ENCODE measurements around the gene MACROD2. TPM values are rescaled to one million over a fixed set of nuclear protein-coding genes. Genes with fewer than 3 reads are reported as not detected.

Gene MACROD2
- total RNA-seq, 6 experiments from 2014 or later = 0.05 to 0.57 (median 0.11) TPM; not detected in 1

DNA sequence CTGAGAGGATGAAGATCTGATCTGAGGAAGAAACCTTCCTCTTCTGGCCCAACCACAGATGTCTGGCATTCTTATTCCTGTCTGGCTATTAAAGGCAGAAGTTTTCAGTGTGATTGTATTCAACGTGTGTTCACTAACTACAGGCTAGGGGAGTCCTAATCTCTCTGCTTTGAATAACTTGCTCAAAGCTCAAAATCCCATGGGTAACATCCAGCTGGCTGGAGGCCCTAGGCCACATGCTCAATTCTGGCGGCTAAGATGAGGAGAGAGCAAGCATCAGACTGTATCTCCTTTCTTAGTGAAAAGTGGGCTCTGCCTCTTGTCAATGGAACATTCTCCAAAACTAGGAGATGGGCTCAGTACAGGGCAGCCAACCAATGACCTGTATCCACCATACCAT, 2099.9 kb downstream of the MACROD2 start:
- TF ChIP-seq, protein P1, sequence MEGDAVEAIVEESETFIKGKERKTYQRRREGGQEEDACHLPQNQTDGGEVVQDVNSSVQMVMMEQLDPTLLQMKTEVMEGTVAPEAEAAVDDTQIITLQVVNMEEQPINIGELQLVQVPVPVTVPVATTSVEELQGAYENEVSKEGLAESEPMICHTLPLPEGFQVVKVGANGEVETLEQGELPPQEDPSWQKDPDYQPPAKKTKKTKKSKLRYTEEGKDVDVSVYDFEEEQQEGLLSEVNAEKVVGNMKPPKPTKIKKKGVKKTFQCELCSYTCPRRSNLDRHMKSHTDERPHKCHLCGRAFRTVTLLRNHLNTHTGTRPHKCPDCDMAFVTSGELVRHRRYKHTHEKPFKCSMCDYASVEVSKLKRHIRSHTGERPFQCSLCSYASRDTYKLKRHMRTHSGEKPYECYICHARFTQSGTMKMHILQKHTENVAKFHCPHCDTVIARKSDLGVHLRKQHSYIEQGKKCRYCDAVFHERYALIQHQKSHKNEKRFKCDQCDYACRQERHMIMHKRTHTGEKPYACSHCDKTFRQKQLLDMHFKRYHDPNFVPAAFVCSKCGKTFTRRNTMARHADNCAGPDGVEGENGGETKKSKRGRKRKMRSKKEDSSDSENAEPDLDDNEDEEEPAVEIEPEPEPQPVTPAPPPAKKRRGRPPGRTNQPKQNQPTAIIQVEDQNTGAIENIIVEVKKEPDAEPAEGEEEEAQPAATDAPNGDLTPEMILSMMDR (IDR thresholded peaks at IDR 0.05) = no peak
- Mint-ChIP-seq H3K36me3 (ENCODE audit: low read depth) (no peaks in the 10 kb centered on the region), H3K27me3 (ENCODE audit: insufficient read depth) (no peaks in the 10 kb centered on the region), H3K4me3 (no peak overlapping the region), H3K27ac (no peak overlapping the region), H3K4me1 (ENCODE audit: low read depth) (no peaks in the 10 kb centered on the region), H3K9me3 (peaks cover 36% of the 10 kb centered on the region)
- no peak for DNase-seq

DNA sequence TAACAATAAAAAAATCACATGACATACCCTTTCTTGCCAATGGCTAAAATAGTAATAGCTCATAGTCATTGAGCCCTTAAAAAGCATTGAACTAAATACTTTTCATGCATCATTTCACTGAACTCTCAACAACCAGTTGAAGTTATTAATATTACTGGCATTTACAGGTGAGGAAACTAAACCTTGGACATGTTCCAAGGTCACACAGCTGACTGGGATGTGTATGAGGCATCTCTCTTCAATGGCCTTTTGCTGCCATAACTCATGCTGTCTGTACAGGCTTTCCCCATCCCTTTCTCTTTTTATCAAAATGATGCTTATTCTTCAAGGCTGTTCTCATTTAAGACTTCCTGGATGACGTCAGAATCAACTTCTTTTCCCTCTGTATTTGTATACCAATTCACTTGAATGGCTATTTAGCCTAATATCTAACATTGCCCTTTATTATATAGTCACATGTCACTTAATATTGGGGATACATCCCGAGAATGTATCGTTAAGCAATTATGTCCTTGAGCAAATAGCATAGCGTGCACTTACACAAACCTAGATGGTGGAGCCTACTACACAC, 2101.5 kb downstream of the MACROD2 start:
- Mint-ChIP-seq H3K27me3 (ENCODE audit: insufficient read depth) (no peaks in the 10 kb centered on the region), H3K4me3 (no peak overlapping the region), H3K27ac (no peak overlapping the region), H3K9me3 (peaks cover 45% of the 10 kb centered on the region), H3K4me1 (ENCODE audit: low read depth) (no peaks in the 10 kb centered on the region), H3K36me3 (ENCODE audit: low read depth) (no peaks in the 10 kb centered on the region)
- DNase-seq = no peak
- TF ChIP-seq, protein P1 (IDR thresholded peaks at IDR 0.05) = no peak

DNA sequence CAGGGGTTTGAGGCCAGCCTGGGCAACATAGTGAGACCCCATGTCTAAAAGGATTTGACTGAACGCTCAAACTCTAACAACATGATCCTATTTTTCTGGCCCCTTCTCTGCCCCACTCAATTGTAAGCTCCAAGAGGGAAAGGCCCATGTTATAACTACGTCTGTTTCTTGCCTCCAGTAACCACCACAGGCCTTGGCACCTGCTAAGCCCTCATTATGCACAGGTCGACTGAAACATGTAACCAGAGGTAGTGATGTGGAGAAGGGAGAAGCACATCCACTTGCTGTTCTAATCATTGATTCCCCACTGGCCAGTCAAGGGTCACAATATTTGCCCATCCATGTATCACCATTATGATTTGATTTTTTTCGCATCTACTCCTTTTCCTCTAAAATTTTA, 2102.5 kb downstream of the MACROD2 start:
- Mint-ChIP-seq H3K27ac (no peak overlapping the region), H3K27me3 (ENCODE audit: insufficient read depth) (no peaks in the 10 kb centered on the region), H3K36me3 (ENCODE audit: low read depth) (no peaks in the 10 kb centered on the region), H3K4me3 (no peak overlapping the region), H3K4me1 (ENCODE audit: low read depth) (no peaks in the 10 kb centered on the region), H3K9me3 (peaks cover 54% of the 10 kb centered on the region)
- no peak for DNase-seq
- TF ChIP-seq, protein P1 (IDR thresholded peaks at IDR 0.05) = no peak

DNA sequence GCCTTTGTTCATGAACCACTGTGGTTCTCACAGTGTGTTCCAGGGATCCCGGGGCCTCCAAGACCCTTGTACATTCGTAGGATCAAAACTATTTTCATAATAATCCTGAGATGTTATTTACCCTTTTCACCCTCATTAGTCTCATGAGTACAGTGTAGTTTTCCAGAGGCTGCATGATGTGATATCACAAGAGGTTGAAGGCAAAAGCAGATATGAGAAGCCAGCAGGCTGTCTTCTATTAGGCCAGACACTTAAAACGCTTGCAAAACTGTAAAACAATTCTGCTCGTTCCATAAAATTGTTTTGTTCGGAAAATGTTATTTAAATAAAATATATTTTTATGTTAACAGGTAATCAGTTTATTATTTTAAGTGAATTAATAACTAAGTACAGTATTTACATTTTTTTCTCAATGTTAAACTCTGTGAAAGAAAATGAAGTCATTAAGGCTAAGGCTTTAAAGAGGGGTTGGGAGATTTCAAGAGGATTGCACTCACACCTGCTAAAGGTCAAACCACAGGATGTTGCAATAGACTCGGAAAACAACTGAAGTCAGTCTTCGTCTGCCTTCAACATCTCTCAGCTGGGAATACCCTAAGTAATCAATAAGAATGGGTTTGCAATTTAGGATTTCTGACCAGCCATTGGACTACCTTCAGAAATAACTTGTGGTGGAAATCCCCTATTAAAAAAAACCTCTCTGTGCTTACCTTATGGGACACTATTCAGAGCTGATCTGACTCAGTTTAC, 2103.7 kb downstream of the MACROD2 start:
- H3K27me3 Mint-ChIP-seq (ENCODE audit: insufficient read depth) = no peaks in the 10 kb centered on the region
- peaks cover 61% of the 10 kb centered on the region for H3K9me3 Mint-ChIP-seq
- no peak overlapping the region for H3K4me3 Mint-ChIP-seq
- no peak for DNase-seq
- H3K27ac Mint-ChIP-seq = no peak overlapping the region
- H3K36me3 Mint-ChIP-seq (ENCODE audit: low read depth) = no peaks in the 10 kb centered on the region
- H3K4me1 Mint-ChIP-seq (ENCODE audit: low read depth) = no peaks in the 10 kb centered on the region
- TF ChIP-seq, protein P1 (IDR thresholded peaks at IDR 0.05) = no peak

DNA sequence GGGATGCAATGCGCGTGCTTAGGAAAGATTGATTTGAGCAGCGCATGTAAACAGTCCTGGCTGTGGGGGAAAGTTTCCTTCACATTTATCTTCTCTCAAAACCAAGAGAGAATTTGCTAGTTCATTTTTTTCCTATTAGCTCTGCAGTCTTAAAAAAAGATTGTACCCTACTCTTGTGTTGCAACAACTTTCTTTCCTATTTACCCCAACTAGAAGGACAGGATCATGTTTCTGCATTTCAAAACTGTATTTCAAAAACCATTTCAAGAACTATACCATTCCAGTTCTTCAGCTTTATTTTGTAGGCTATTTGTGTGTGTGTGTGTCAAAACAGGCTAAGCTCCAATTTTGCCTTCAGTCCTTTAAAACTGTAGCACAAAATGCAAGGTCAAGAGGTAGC, 2104.8 kb downstream of the MACROD2 start:
- Mint-ChIP-seq H3K36me3 (ENCODE audit: low read depth) (no peaks in the 10 kb centered on the region), H3K27me3 (ENCODE audit: insufficient read depth) (no peaks in the 10 kb centered on the region), H3K4me3 (no peak overlapping the region), H3K27ac (no peak overlapping the region), H3K9me3 (peaks cover 58% of the 10 kb centered on the region), H3K4me1 (ENCODE audit: low read depth) (no peaks in the 10 kb centered on the region)
- DNase-seq = no peak
- TF ChIP-seq, protein P1 (IDR thresholded peaks at IDR 0.05) = no peak
